Measurements from ENCODE around the gene ZC3H7A. TPM values are rescaled to one million over a fixed set of nuclear protein-coding genes. Genes with fewer than 3 reads are reported as not detected.

Gene ZC3H7A
- total and polyA plus RNA-seq, 4 donors, result 12.4 to 37.7 (median 24.7) TPM

DNA sequence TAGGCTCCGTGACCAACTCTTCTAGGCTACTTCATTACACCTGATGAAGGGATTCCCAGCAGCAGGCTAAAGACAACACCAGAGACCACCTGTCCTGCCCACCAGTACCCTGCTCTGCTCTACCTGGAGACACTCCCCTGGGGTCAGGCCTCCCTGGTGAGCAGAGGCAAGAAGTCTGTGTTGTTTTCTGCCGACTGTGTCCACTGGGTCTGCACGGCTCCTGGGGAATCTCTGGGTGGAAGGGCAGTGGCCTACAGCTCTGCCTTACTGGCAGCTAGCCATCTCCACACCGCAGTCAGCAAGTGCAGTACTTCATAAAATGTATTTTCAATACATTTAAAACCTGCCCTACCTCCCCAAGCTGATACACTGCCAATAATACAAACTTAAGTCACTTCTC lies 47.4 kb upstream of the ZC3H7A start:
- no peak overlapping the region for H3K4me3 ChIP-seq (ENCODE audit: low read depth in 1 of 3, low read length in 3 of 3)
- WGBS, result 91% methylated on average over 4 of the region's 4 CpGs

DNA sequence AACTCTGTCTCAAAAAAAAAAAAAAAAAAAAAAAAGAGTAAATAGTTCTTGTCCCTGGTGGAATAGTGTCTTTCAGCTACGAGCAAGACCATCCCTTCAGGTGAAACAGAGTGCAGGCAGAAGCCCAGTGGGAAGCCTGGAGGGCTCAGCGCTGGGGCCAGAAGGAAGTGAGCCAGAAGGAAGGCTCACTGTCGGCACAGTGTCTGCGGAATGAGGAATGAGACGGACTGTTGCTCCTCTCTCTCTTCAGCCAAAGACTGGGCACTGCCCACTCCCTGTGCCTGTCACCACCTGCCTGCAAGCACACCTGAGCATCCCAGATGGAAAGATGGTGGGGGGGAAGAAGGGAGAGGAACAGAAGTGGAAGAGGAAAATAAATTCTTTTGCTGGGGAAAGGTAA lies 46.8 kb upstream of the ZC3H7A start:
- Histone ChIP-seq H3K27ac (ENCODE audit: low read depth in 1 of 2, low read length in 2 of 2) (no peak overlapping the region), H3K9ac (ENCODE audit: low read depth in 1 of 2, low read length in 2 of 2) (no peak overlapping the region), H3K9me3 (ENCODE audit: control insufficient read depth in 4 of 4, low read length in 3 of 4) (no peaks in the 10 kb centered on the region), H3K36me3 (ENCODE audit: control insufficient read depth in 4 of 4, insufficient read depth in 3 of 4, low read depth in 1 of 4, low read length in 3 of 4) (peaks cover 28 to 82% (median 65%) of the 10 kb centered on the region in 4 donors), H3K27me3 (ENCODE audit: control insufficient read depth in 4 of 4, insufficient read depth in 4 of 4, low read length in 3 of 4) (no peaks in the 10 kb centered on the region), H3K4me1 (ENCODE audit: control insufficient read depth in 4 of 4, insufficient read depth in 4 of 4, low read length in 3 of 4) (no peaks in the 10 kb centered on the region), H3K4me3 (ENCODE audit: low read depth in 1 of 3, low read length in 3 of 3) (no peak overlapping the region)
- no peak for DNase-seq (ENCODE audit: low spot score)
- WGBS, result 93% methylated on average over 5 of the region's 5 CpGs
- TF ChIP-seq, protein P1, sequence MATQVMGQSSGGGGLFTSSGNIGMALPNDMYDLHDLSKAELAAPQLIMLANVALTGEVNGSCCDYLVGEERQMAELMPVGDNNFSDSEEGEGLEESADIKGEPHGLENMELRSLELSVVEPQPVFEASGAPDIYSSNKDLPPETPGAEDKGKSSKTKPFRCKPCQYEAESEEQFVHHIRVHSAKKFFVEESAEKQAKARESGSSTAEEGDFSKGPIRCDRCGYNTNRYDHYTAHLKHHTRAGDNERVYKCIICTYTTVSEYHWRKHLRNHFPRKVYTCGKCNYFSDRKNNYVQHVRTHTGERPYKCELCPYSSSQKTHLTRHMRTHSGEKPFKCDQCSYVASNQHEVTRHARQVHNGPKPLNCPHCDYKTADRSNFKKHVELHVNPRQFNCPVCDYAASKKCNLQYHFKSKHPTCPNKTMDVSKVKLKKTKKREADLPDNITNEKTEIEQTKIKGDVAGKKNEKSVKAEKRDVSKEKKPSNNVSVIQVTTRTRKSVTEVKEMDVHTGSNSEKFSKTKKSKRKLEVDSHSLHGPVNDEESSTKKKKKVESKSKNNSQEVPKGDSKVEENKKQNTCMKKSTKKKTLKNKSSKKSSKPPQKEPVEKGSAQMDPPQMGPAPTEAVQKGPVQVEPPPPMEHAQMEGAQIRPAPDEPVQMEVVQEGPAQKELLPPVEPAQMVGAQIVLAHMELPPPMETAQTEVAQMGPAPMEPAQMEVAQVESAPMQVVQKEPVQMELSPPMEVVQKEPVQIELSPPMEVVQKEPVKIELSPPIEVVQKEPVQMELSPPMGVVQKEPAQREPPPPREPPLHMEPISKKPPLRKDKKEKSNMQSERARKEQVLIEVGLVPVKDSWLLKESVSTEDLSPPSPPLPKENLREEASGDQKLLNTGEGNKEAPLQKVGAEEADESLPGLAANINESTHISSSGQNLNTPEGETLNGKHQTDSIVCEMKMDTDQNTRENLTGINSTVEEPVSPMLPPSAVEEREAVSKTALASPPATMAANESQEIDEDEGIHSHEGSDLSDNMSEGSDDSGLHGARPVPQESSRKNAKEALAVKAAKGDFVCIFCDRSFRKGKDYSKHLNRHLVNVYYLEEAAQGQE (IDR thresholded peaks at IDR 0.05), result no peak
- TF ChIP-seq GABPA (IDR thresholded peaks at IDR 0.05 in 1 of 2, conservative IDR thresholded peaks at IDR 0.05 in 1 of 2) (no peak), HNF4A (conservative IDR thresholded peaks at IDR 0.05) (no peak), YY1 (IDR thresholded peaks at IDR 0.05) (no peak), TAF1 (conservative IDR thresholded peaks at IDR 0.05) (no peak), RXRA (IDR thresholded peaks at IDR 0.05) (no peak), JUND (IDR thresholded peaks at IDR 0.05) (no peak), RAD21 (IDR thresholded peaks at IDR 0.05) (no peak), FOXA2 (IDR thresholded peaks at IDR 0.05) (no peak)
- TF ChIP-seq, protein P2, sequence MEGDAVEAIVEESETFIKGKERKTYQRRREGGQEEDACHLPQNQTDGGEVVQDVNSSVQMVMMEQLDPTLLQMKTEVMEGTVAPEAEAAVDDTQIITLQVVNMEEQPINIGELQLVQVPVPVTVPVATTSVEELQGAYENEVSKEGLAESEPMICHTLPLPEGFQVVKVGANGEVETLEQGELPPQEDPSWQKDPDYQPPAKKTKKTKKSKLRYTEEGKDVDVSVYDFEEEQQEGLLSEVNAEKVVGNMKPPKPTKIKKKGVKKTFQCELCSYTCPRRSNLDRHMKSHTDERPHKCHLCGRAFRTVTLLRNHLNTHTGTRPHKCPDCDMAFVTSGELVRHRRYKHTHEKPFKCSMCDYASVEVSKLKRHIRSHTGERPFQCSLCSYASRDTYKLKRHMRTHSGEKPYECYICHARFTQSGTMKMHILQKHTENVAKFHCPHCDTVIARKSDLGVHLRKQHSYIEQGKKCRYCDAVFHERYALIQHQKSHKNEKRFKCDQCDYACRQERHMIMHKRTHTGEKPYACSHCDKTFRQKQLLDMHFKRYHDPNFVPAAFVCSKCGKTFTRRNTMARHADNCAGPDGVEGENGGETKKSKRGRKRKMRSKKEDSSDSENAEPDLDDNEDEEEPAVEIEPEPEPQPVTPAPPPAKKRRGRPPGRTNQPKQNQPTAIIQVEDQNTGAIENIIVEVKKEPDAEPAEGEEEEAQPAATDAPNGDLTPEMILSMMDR (IDR thresholded peaks at IDR 0.05; ENCODE audit: low read depth, low read length, missing input control), result no peak
- TF ChIP-seq, protein P3, sequence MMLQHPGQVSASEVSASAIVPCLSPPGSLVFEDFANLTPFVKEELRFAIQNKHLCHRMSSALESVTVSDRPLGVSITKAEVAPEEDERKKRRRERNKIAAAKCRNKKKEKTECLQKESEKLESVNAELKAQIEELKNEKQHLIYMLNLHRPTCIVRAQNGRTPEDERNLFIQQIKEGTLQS (IDR thresholded peaks at IDR 0.05), result no peak

More for the DNA sequence above, 47.4 kb upstream of the ZC3H7A start:
- TF ChIP-seq TAF1 (conservative IDR thresholded peaks at IDR 0.05) (no peak), GABPA (IDR thresholded peaks at IDR 0.05 in 1 of 2, conservative IDR thresholded peaks at IDR 0.05 in 1 of 2) (no peak), RAD21 (IDR thresholded peaks at IDR 0.05) (no peak), RXRA (IDR thresholded peaks at IDR 0.05) (no peak), NR2F2 (IDR thresholded peaks at IDR 0.05) (no peak), SP1 (IDR thresholded peaks at IDR 0.05) (no peak), HNF4A (conservative IDR thresholded peaks at IDR 0.05) (no peak), FOXA1 (IDR thresholded peaks at IDR 0.05) (no peak), YY1 (IDR thresholded peaks at IDR 0.05) (no peak), EGR1 (IDR thresholded peaks at IDR 0.05; ENCODE audit: low read depth in 2 of 2) (no peak), JUND (IDR thresholded peaks at IDR 0.05) (no peak)
- TF ChIP-seq, protein P3 (IDR thresholded peaks at IDR 0.05), result no peak
- TF ChIP-seq, protein P2 (IDR thresholded peaks at IDR 0.05; ENCODE audit: low read depth, low read length, missing input control), result no peak
- TF ChIP-seq, protein P1 (IDR thresholded peaks at IDR 0.05), result no peak
- TF ChIP-seq, protein P4, sequence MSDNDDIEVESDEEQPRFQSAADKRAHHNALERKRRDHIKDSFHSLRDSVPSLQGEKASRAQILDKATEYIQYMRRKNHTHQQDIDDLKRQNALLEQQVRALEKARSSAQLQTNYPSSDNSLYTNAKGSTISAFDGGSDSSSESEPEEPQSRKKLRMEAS (IDR thresholded peaks at IDR 0.05), result no peak
- H3K36me3 ChIP-seq (ENCODE audit: control insufficient read depth in 4 of 4, insufficient read depth in 3 of 4, low read depth in 1 of 4, low read length in 3 of 4), result peaks cover 28 to 80% (median 66%) of the 10 kb centered on the region in 4 donors
- H3K4me1 ChIP-seq (ENCODE audit: control insufficient read depth in 4 of 4, insufficient read depth in 4 of 4, low read length in 3 of 4), result no peaks in the 10 kb centered on the region
- DNase-seq (ENCODE audit: low spot score), result no peak
- no peak overlapping the region for H3K9ac ChIP-seq (ENCODE audit: low read depth in 1 of 2, low read length in 2 of 2)
- no peaks in the 10 kb centered on the region for H3K27me3 ChIP-seq (ENCODE audit: control insufficient read depth in 4 of 4, insufficient read depth in 4 of 4, low read length in 3 of 4)
- no peak overlapping the region for H3K27ac ChIP-seq (ENCODE audit: low read depth in 1 of 2, low read length in 2 of 2)
- no peaks in the 10 kb centered on the region for H3K9me3 ChIP-seq (ENCODE audit: control insufficient read depth in 4 of 4, low read length in 3 of 4)
